Stomach (tissue), 9 donors: ENCODE measurements around the gene LRRC7. TPM values are rescaled to one million over a fixed set of nuclear protein-coding genes. Genes with fewer than 3 reads are reported as not detected.

Experiments
- DNase-seq, 2 donors: peaks; one replicate each; pipeline versions ENCODE4 v3.0.0 to v3.0.0-alpha.2; 2013 to 2019
- H3K27ac ChIP-seq, 5 donors: fragments of 200-600 bp in 4 of 5; sonication (generic) in 4 of 5; one replicate each; pipeline ENCODE4 v1.5.1; 2013 to 2019; ENCODE audit warnings: mild to moderate bottlenecking in 1 of 5, moderate library complexity in 1 of 5
- H3K27me3 ChIP-seq, 3 donors: fragments of 200-600 bp; sonication (generic); one replicate each; pipeline ENCODE4 v1.5.1; 2017 to 2019; ENCODE audit warnings: mixed run types in 1 of 3
- H3K36me3 ChIP-seq, 4 donors: fragments of 200-600 bp; sonication (generic); 1 replicate in 3 of 4; 2 replicates in 1 of 4; pipeline ENCODE4 v1.5.1; 2016 to 2019
- H3K4me1 ChIP-seq, 4 donors: fragments of 200-600 bp; sonication (generic); one replicate each; pipeline ENCODE4 v1.5.1; 2016 to 2019
- H3K4me3 ChIP-seq, 4 donors: fragments of 200-600 bp; sonication (generic) in 3 of 4; one replicate each; pipeline ENCODE4 v1.5.1; 2016 to 2019; ENCODE audit warnings: mild to moderate bottlenecking in 1 of 4
- H3K9me3 ChIP-seq, 4 donors: fragments of 200-600 bp; sonication (generic); one replicate each; pipeline ENCODE4 v1.5.1; 2016 to 2019
- CTCF ChIP-seq, 7 experiments: fragments of 450-650 bp in 4 of 7; fragments of 200-600 bp in 3 of 7; sonication (generic) in 3 of 7; IDR thresholded peaks; one replicate each; pipeline ENCODE4 v1.5.1; 2016 to 2019; ENCODE audit warnings: antibody characterized with exemption in 7 of 7, control low read depth in 2 of 7, mild to moderate bottlenecking in 1 of 7
- EP300 ChIP-seq: sonication (generic); formaldehyde crosslinking; IDR thresholded peaks from one replicate; pipeline ENCODE4 v1.6.1; 2017; ENCODE audit warnings: antibody characterized with exemption
- POLR2A ChIP-seq, 4 donors: fragments of 450-650 bp; IDR thresholded peaks; one replicate each; pipeline ENCODE4 v1.6.1; 2016; ENCODE audit warnings: antibody characterized with exemption in 4 of 4, control low read depth in 2 of 4, mild to moderate bottlenecking in 1 of 4, moderate library complexity in 1 of 4
- POLR2AphosphoS5 ChIP-seq, 3 donors: sonication (generic); formaldehyde crosslinking; IDR thresholded peaks; one replicate each; pipeline ENCODE4 v1.6.1; 2016; ENCODE audit warnings: antibody characterized with exemption in 3 of 3
- WGBS, 5 donors: extraction: QIAGEN DNeasy Blood & Tissue Kit in 3 of 5; methylation state at CpG; one replicate each; pipeline versions ENCODE4 v1.1.5 to v1.1.7; 2013 to 2018; 5-methylcytosine and 5-hydroxymethylcytosine counted together
- intact Hi-C: fragments of 100-400 bp; cut with DNase I; formaldehyde crosslinking; loops from one replicate; pipeline ENCODE4 v1.15.1; 2023; ENCODE audit warnings: low total_unique reads
- polyA plus RNA-seq, 3 donors: library from polyadenylated mRNA; stranded (reverse); fragments of 200-250 nt; gene quantifications; one replicate each; pipeline ENCODE4 v1.2.3, GENCODE V29; 2013
- total RNA-seq, 5 donors: library from RNA; depleted of rRNA; stranded (reverse); fragments of >200 nt; gene quantifications; one replicate each; pipeline versions ENCODE4 v1.1.0 to v1.2.3, GENCODE V29; 2014 to 2016
- donor health status: healthy with polysubstance abuse.
- donor health status: Bipolar disorder and iron deficiency.
- donor health status: healthy.

The LRRC7 gene
- total and polyA plus RNA-seq, 8 donors: 0.06 to 22.4 (median 0.31) TPM; not detected in 1

GRCh38 chr1:69697340-69697739, 129.6 kb downstream of the LRRC7 start:
- no peak overlapping the region for H3K27ac ChIP-seq
- no peaks in the 10 kb centered on the region for H3K36me3 ChIP-seq
- TF ChIP-seq EP300: no peak
- H3K27me3 ChIP-seq: no peaks in the 10 kb centered on the region
- no peak overlapping the region for H3K4me3 ChIP-seq
- DNase-seq: no peak
- no peaks in the 10 kb centered on the region for H3K4me1 ChIP-seq
- intact Hi-C loops: no loop called here
- WGBS, 5 donors: 79 to 94% (median 86%) methylated on average over 2 of the region's 2 CpGs
- H3K9me3 ChIP-seq: peaks cover 0 to 11% (median 4%) of the 10 kb centered on the region in 4 donors

GRCh38 chr1:69700770-69701169, 133.0 kb downstream of the LRRC7 start:
- H3K4me3 ChIP-seq: no peak overlapping the region
- H3K27ac ChIP-seq: no peak overlapping the region
- WGBS, 5 donors: 52 to 61% (median 57%) methylated on average over 2 of the region's 2 CpGs
- H3K9me3 ChIP-seq: peaks cover 0 to 5% (median 2%) of the 10 kb centered on the region in 4 donors
- TF ChIP-seq EP300: no peak
- no peak for TF ChIP-seq CTCF (IDR thresholded peaks at IDR 0.05)
- no peak for TF ChIP-seq POLR2A (IDR thresholded peaks at IDR 0.05)
- TF ChIP-seq POLR2AphosphoS5 (IDR thresholded peaks at IDR 0.05): no peak
- H3K4me1 ChIP-seq: no peaks in the 10 kb centered on the region
- DNase-seq: peak in 1 of 2 donors; percentile 22
- H3K36me3 ChIP-seq: no peaks in the 10 kb centered on the region
- intact Hi-C loops: no loop called here
- no peaks in the 10 kb centered on the region for H3K27me3 ChIP-seq

GRCh38 chr1:69702085-69702484, 134.4 kb downstream of the LRRC7 start:
- no peaks in the 10 kb centered on the region for H3K36me3 ChIP-seq
- no peaks in the 10 kb centered on the region for H3K4me1 ChIP-seq
- 50 to 59% (median 51%) methylated on average over 4 of the region's 4 CpGs for WGBS, 5 donors
- H3K27ac ChIP-seq: no peak overlapping the region
- no peak overlapping the region for H3K4me3 ChIP-seq
- no peak for DNase-seq
- intact Hi-C loops: no loop called here
- no peaks in the 10 kb centered on the region for H3K27me3 ChIP-seq
- H3K9me3 ChIP-seq: no peaks in the 10 kb centered on the region
- TF ChIP-seq CTCF (IDR thresholded peaks at IDR 0.05): no peak
- no peak for TF ChIP-seq EP300
- no peak for TF ChIP-seq POLR2AphosphoS5 (IDR thresholded peaks at IDR 0.05)
- no peak for TF ChIP-seq POLR2A (IDR thresholded peaks at IDR 0.05)

GRCh38 chr1:69706473-69706872, 138.8 kb downstream of the LRRC7 start:
- Histone ChIP-seq H3K36me3 (no peaks in the 10 kb centered on the region), H3K4me1 (no peaks in the 10 kb centered on the region), H3K9me3 (no peaks in the 10 kb centered on the region), H3K27ac (no peak overlapping the region), H3K4me3 (no peak overlapping the region), H3K27me3 (no peaks in the 10 kb centered on the region)
- intact Hi-C loops: no loop called here
- 69 to 83% (median 82%) methylated on average over 1 of the region's 1 CpG for WGBS, 5 donors
- TF ChIP-seq POLR2AphosphoS5 (IDR thresholded peaks at IDR 0.05) (no peak), POLR2A (IDR thresholded peaks at IDR 0.05) (no peak), EP300 (no peak), CTCF (IDR thresholded peaks at IDR 0.05) (no peak)
- DNase-seq: no peak

- TF ChIP-seq CTCF (IDR thresholded peaks at IDR 0.05) (no peak), EP300 (no peak)
- DNase-seq: no peak
- Histone ChIP-seq H3K27ac (no peak overlapping the region), H3K36me3 (no peaks in the 10 kb centered on the region), H3K4me3 (no peak overlapping the region), H3K9me3 (no peaks in the 10 kb centered on the region), H3K27me3 (no peaks in the 10 kb centered on the region), H3K4me1 (no peaks in the 10 kb centered on the region)
- 91 to 94% (median 91%) methylated on average over 4 of the region's 4 CpGs for WGBS, 5 donors
- intact Hi-C loops: no loop called here
Observed at GRCh38 chr1:69707103-69707502, 139.4 kb downstream of the LRRC7 start.
